Measurements from ENCODE around the gene TMEM14A. TPM values are rescaled to one million over a fixed set of nuclear protein-coding genes. Genes with fewer than 3 reads are reported as not detected.

Gene TMEM14A
- total RNA-seq (2022; extraction: Qiagen RNA extraction; ENCODE audit: low read depth), result 35.0 to 50.6 TPM (median 38.2 TPM) in 5 replicates

GRCh38 chr6:52670502-52671409 is at the start of gene TMEM14A:
TMEM14A (plus strand) TSS chr6:52671113; CDS start chr6:52677103, 5,990 bp downstream.

Other genes starting within 250 kb of the TMEM14A start
- 27.0 to 36.9 TPM (median 31.5 TPM) in 5 replicates for gene TRAM2, start 94.1 kb upstream of the TMEM14A start, total RNA-seq (2022; extraction: Qiagen RNA extraction; ENCODE audit: low read depth)
- gene GSTA2, start 92.4 kb downstream of the TMEM14A start, total RNA-seq (2022; extraction: Qiagen RNA extraction; ENCODE audit: low read depth), result 0.21 to 0.24 TPM in 2 of 5 replicates, not detected in the others
- not detected in 5 replicates for gene GSTA1, start 132.7 kb downstream of the TMEM14A start, total RNA-seq (2022; extraction: Qiagen RNA extraction; ENCODE audit: low read depth)
- gene GSTA5, start 169.7 kb downstream of the TMEM14A start, total RNA-seq (2022; extraction: Qiagen RNA extraction; ENCODE audit: low read depth), result not detected in 5 replicates
- gene GSTA3, start 238.6 kb downstream of the TMEM14A start, total RNA-seq (2022; extraction: Qiagen RNA extraction; ENCODE audit: low read depth), result not detected in 5 replicates

All from A549 treated with ZK216348 at 1 μM for 4 hours (cell line).